Cerebellar cortex (tissue), 1 donor: ENCODE results near the gene SEMA3C.
"Not testable (repeated sequence)": the region's sequence is repeated elsewhere in the genome, so short reads cannot be mapped to it uniquely, and the experiment has no call there.

Experiments used
- DNase-seq: peaks from one replicate; pipeline ENCODE4 v3.0.0-alpha.2; 2015; ENCODE audit warnings: low spot score

Gene SEMA3C

DNA sequence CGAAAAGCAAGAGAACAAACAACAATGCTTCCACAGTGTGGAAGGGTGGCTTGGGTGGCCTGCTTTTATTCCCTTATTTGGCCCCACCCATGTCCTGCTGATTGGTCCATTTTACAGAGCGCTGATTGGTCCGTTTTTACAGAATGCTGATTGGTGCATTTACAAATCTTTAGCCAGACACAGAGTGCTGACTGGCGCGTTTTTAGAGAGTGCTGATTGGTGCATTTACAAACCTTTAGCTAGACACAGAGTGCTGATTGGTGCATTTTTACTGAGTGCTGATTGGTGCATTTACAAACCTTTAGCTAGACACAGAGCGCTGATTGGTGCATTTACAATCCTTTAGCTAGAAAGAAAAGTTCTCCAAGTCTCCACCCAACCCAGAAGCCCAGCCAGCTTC is 8.1 kb upstream of the SEMA3C start:
- not testable (repeated sequence) for DNase-seq

DNA sequence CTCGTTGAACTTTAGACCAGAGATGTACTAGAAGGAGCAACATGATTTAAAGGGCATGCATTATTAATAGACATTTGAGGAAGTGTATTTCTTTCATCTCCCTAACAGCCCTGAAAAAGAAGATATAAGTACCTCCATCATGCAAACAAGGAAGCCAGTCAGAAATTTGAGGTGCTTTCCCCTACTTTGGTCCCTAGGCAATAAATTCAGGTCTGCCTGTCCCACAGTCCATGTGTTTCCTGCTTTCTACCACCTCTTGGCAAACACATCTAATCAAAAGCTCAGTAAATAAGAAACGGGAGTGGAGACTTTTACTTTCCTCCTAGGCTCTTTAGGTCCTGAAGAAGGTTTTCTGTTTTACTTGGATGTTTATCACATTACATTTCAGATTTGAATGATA is 5.2 kb upstream of the SEMA3C start:
- DNase-seq = no peak

DNA sequence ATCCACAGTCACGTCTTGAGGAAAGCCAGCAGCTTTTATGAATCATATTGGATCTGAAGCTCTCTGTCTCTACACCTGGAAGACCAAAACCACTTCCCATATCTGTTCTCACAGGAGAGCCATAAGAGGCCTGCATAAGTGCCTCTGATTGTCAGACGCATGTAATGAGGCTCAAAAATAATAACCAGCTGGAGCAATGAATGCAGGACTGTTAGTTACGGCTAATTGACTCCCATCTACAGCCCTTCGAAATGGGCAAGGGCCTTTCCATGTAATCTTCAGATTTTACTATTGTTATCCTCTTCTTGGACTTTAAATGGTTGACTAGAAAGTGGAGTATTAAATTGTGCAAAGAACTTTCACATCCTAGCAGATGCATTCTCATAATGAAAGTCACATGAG is 4.4 kb upstream of the SEMA3C start:
- DNase-seq = no peak

DNA sequence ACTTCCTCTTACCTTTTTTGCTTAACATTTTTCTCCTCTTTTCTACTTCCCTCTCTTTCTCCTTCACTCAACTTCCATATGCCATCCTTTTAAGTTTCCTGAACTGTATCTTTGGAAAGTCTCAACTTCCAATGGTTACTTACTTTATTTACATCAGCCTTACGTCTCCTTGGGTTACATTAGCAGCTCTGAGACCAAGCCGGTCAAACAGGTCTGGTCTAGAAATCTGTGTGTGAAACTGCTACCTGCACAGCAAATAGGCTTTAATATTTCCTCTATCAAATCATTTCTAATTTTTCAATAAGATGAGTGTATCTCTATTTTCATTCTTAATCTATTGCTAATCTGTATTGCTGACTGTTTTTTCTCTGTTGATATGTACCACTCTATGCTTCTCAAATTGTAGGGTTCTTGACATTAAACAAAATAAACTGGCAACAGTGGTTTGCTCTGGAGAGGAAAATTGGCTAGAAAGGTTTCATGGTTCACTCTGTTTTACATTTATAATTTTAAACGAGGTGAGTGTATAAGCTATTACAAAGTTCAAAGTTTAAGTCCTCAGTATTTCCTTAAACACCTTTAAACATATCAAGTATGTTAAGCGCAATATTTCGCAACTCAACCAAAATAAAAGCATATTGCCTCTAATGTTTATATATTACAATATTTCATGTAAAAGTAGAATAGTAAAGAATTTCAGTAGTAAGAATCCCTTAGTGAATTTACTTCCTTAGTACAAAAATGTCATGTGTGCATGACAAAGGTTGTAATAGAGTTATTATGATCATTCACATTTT is 3.6 kb upstream of the SEMA3C start:
- no peak for DNase-seq

DNA sequence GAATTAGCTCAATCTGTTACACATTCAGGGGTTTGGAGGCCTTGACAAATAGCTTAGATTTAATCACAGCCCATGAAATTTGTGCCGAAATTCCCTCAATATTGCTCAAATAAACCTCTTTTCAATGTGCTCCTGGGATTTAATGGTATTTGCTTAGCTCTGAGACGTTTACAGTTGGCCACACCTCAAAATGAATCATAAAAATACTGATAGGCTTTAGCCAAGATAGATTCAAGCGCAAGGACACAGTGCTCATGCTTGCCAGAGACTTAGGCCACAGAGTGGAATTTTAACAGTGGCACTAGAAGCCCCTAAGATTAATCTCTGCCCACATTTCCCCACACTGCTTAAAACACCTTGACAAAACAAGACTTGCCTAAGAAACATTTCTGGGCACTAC is 2.3 kb upstream of the SEMA3C start:
- no peak for DNase-seq

DNA sequence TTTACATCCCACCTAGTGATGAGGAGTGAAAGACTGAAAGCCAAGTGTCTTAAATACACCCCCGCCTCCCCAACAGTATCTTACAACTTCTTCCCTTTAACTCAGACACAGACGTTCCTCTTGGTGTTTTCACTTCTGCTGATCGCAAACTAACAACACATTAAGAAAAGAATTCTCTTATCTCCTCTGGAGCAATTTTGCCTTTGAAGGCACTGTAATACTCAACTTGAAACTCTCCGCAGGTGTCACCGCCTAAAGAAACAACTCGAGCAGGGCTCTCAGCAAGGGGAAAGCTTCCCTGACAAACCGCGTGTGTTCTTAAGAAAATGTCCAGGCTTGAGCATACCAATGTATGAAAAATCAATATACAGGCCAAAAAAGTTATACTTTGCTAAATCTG is 452 bp downstream of the SEMA3C start:
- no peak for DNase-seq

DNA sequence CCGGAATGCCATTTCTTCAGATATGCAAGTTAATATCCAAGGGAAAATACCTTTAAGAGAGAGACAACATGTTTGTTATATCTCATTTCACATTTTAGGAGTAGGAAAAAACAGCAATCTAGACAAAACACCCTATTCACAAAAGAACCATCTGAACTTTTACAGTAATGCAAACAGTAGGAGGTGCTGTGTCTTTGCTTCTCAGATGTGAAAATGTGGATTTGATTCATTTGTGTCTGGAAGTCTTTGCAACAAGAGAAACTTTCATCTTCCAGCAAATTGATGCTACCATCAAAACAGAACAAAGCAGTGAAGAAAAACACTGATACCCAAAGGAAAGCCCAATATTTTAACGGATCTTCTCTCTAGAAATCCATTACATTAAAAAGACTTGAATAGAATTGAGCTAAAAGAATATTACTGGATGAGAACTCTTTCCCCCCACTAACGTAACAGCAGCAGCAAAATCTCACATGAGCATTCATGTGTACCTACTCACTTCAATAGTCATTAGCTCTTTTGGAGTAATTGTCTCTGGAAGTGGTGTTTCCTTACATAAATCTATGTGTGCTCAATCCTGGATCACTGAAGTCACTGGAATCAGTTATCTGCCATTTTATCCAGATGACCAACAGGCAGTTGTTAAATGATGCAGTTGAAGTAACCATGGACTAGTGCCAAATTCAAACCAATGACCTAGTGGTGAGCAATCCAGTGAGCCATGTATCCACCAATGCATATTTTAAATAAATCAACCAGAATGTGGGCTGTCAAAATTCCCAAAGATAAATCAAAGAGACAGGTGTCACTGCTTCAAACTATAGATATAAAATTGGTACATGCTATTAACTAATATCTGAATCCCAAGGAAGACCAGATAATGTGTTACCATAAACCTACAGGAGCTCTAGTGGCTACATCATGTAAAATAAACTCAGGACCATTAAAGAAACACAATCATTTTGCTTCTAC is 1.8 kb downstream of the SEMA3C start:
- peak; percentile 22 for DNase-seq

DNA sequence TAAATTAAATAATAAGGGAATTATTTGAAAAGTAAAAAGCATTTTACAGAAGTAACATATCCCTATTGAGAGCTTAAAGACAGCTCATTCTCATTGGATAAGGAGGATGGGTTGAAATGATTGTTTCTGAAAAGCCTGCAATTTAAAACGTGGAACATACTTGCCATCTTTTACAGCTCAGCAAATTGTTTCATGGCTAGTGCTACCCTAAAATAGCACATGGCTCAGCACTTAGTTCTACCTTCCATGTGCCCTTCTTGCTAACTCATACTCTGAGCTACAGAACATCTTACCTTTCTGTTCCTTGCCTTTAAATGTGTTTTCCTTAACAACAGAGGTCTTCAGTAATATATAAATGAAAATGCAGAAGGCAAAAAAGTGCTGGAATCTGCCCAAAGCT is 8.6 kb downstream of the SEMA3C start:
- DNase-seq = no peak

DNA sequence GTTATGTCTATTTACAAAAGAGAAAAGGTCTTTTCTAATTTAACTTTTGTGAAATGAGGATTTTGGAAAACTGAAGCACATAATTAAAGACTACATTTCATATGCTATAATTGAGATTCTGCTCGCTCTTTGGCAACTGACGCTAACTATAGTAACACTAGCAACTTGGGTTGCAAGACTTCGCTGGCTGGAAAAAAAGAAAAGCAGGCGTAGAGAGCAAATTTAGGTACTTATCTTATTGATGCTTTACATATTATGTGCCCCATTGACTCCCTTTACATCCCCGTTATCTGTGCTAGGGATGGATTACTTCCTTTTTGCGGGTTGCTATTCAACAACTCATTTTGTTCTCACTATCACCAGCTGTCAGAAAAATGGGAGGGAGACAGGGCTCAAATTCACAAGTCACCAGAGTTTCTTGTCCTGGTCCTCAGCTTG is 10.5 kb downstream of the SEMA3C start:
- DNase-seq = no peak

DNA sequence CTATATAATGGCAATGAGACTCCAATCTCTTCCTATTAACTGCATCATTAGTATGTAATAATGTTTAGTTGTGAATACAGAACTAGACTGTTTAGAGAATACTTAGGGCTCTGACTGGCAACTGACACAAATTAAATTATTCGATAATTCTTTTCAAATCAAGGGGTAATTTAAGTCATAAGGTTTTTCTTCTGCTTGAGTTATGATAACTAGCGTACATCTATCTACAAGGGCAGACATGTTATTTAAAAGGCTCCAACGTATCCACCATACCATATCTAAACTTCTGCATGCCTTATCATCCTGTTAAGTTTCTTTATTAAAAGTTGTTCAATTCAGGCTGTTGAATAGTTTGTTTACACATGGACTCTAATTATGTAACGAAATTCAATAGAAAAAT is 11.2 kb downstream of the SEMA3C start:
- DNase-seq = no peak

DNA sequence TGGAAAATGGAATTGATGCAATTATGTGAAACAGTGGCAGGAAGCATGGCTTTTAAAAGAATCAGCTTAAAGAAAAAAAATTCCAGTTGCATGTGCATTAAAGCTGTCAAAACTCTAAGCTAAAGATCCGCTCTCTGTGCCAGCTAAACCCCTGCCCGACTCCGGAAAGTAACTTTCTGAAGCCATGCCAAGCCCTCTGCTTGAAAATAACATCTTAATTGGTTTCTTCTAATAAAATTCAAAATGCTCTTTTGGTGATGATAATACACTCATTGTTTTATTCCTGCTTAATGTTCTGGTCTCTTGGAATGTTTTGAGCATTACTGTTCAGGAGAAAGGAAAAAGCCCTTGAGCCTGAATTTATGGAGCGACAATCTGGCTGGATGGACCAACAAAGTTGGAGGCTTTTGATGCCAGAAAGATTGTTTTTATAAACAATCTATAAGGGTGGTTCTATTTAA is 11.7 kb downstream of the SEMA3C start:
- no peak for DNase-seq

DNA sequence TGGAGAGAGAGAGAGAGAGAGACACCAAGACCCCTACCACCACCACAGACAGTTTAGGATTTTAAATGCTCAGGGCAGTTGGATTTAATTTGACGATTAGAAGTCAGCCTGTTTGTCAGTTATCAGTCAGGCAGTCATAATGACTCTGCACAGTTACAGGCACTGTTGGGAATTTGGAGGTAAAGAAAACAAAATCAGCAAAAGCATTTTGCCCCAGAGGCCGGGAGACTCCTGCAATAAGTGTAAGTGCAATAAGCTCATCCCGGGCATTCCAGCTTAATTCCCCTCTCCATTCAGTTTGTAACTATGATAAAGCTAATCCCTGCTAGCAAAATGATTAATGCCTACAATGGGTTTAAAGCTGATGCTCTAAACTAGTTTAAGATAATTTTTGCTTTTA is 13.5 kb downstream of the SEMA3C start:
- no peak for DNase-seq

DNA sequence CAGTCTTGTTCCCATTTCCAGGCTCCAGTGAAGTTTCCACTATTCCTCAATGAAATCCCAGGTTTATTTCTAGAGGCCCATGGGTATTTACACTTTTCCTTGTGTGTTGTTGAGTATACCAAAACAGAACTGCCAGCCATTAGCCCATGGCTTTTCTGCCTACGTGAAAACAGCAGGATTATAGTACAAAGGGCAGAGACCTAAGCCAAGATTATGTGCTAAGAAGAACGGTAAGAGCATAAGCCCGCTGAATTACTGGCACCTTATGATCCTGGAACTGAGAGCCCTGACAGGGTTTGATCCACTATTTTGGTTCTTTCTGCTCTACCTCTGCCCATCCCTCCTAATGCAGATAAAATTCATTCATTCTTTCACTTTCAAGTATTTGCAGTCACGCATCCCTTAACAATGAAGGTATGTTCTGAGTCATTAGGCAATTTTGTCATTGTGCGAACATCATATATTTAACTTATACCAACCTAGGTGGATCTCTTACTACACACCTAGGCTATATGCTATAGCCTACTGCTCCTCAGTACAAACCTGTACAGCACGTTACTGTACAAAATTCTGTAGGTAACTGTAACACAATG is 16.0 kb downstream of the SEMA3C start:
- no peak for DNase-seq

DNA sequence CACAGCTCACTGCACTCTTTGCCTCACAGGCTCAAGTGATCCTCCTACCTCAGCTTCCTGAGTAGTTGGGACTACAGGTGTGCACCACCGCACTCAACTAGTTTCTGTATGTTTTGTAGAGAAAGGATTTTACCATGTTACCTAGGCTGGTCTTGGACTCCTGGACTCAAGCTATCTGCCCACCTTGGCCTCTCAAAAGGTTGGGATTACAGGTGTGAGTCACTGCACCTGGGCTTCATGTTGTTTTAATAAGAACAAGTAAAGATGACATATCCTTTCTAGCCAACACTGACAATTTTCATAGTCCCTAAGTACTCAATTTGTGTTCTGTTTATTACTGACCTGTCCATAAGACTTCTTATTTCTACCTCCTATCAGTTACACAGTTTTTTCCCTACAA is 16.8 kb downstream of the SEMA3C start:
- no peak for DNase-seq

DNA sequence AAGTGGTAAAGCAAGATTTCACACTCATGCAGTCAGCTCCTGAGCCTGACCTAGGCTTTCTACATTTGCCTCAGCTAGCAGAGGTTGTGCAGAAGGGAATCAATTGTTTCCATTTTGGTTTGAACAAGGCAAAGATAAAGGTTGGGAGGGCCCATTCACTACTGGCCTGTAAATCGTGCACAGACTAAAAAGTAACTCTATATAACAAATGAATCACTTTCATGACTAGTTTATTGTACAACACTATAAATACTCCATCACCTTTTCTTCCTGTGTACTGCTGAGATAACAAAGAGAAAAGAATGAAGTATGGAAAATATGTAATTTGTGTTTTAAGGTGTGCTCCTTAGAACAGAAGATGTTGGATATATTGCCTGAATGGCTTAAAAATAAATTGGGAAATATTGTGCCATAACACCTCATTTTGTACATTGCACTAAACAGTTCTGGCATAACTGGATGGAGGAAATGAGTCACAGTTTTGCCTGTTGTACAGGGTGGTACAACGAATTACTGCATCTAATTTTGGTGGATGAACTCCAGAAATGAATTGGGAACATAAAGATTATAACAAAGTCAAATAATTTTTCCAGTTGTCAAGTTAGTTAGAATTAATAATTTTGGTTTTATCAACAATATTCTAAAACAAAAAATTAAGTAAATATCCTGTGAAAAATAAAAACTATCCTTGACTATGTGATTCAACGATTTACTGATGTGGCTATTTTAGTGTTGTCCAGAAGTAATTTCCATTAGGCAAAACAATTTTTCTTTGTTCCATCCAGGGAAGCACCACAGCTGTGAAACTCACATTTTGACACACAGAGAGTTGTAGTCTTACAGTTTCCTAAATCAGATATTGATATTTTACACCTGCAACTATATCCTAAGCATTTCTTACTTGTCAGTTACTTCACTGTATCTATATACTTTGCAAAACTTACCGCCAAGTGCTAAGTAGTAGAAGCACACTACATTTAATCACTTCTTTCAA is 18.0 kb downstream of the SEMA3C start:
- DNase-seq = no peak

DNA sequence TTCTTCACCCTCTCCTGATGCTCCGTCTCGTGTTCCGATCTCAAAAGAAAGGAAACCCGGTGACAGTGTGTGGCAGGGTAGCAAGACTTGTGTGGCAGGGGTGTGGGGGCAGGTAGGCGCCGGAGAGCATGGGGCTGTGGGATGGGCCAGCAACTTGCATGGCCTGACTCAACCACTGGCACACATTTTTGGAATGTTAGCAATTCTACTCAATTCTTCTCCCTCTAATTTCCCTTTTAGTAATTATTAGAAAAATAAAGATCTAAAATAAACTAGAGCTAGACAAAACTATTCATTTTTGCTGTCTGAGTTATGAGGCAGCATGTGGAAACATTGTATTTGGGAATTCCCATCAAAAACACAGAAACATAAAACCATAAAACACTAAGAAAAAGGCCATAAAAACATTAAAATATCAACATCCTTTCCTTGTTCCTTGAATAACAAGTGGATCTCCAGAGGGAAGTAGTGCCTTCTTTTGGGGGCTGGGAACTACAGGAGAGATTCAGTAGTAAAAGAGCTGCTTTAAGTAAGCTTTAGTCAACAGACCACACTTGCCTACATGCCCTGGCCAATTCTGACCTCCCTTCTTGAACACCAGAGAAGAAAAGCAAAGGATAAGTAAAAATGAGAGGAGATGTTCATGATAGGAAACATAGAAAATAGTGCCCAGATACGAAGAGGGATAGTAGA is 21.8 kb downstream of the SEMA3C start:
- no peak for DNase-seq

DNA sequence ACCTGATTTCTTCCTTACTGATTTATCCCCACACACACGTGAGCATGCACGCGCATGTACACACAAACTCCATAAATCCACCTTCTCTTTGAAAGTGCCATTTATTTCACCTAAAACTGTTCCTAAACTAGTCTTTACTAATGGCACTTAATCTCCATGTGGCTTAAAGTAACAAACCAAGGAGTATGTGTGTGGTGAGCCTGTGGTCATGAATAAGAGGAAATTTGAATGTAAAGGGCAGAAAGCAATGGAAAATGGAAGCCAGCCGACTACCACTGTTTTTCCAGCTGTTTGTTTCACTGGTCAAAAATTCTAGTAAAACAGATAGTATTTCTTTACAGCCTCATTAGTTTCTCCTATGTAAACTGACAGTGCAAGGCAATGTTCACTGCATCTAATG is 23.8 kb downstream of the SEMA3C start:
- DNase-seq = no peak

DNA sequence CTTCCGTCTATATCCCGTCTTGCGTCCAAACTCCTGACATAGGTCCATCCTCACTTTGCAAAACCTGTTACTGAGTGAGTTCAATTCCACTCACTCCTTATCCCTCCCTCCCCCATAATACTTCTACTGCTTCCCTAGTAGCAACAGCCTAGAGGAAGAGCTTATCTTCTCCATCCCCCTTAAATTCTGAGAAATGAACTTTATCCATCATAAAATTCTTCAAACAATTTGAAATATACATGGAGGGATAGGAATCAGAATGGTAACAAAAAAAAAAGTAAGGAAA is 27.6 kb downstream of the SEMA3C start:
- DNase-seq = no peak

DNA sequence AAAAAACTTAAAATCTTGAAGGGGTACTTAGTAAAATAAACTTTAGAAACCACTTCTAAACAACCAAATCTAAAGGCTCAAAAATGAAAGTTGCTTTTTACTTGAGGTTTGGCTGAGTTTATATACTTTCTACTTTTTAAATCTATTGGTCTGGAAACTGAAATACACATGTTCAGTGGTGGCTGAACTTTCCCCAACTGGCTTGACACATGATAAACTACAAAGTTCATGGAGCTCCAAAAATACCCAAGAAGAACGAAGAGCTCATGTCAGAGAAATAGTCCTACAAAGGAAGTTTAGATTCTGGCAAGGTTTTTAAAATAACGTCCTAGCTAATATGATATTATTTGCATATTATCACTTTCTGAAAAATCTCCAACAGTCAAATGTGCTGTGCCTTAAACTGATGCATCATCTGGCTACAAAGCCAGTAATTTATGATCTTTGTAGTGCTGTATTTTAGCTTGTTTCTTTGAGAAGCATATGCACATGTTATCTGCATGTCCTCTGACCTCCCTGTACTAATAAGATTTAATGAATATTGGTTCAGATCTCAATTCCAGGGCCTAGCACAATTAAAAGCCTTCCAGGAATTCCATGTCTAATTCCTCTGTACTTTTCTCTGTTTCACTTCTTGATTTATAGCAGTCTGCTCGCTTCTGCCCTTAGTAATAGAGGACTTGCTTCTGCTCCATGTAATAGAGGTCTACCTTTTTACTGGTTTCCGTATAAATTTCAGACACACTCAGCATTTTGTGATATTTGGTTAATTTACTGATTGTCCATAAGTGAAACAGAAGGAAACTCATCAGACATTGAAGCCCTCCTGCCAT is 28.2 kb downstream of the SEMA3C start:
- DNase-seq = no peak

DNA sequence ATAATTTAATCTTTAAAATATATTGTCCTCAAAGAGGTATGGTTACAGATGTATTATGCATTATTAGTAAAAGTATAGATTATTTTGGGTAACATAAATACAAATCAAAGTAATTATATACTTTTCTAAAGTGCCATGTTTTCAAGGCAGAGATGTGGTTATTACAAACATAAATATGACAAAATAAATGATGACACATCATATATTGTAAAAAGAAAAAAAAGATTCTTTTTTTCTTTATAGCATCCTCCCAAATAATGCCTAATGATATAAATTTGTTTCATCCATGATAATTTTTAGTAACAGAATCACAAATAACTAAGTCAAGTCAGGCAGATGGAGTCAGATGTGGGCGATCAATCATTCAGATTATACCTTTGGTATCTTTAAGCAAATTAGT is 29.3 kb downstream of the SEMA3C start:
- DNase-seq = no peak
